IPS DF 4.7 (cell line): ENCODE results near the gene NWD2.

Source experiments
- DNase-seq: peaks from one replicate; pipeline ENCODE4 v3.0.0-alpha.2; 2013; ENCODE audit warnings: low spot score; ENCODE audit errors: extremely low read depth

Gene NWD2

DNA sequence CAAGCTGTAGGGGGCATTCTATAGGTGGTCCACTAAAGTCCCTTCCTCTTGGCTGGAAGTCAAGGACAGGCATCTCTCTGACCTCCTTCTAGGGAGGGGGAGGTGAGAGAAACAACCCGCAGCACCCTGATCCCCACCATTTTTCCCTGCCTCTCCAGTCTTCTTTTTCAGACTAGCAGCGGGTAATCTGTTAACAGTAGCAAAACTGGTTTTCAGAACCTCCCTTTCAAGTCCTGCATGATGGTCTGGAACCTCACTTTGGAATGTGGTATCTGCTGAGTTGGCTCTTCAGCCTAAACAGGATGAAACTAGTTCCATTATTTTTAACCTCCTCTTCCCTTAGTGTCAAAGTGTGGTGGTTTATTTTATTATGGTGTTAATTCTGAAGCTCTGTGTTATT is 196.0 kb downstream of the NWD2 start:
- no peak for DNase-seq

DNA sequence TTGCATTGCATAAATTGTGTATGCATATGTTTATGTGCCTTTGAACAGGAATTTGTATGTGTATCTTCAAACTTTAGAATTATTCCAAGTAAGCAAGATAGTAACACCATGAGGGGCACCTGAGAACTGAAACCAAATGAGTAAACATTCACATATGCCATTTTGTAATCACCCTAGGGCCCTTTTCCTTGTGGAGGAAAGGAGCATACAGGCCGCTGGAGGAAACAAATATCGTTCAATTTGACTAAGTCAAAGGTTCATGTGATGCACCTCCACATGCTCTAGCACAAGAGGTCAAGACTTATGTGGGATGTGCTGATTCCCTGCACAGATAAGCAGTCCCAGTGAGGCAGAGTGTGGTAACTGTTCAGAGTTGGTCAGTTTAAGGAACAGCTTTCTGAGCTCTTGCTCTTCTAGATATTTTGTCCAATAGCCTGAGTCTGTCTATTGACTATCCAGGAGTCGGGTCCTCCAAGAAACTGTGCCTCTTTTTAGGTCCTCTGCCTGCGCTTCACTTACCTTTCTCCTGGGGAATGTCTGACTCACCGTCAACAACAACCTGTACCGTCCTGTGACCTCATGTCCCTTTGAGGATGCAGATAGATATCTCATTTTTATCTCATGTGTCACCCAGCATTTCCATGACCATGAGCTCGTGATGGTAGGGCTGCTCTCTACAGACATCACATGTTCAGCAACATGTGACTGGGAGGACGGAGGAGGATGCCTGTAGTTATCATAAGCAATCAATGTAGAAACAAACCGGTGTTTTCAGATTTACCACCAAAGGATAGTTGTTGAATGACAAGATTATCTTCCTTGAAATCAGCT is 196.9 kb downstream of the NWD2 start:
- DNase-seq, result no peak

DNA sequence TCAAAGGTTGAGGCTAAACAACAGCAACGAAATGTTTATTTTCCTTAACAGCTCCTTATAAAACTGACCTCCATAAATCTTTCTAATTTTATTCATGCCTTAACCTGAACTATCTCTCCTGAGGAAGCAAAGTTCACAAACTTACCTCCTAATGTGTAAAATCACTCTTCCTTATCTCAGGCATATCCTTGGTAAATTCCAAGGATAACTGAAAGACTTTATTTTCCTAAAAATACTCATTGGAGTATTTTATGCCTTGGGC is 197.4 kb downstream of the NWD2 start:
- DNase-seq, result no peak

DNA sequence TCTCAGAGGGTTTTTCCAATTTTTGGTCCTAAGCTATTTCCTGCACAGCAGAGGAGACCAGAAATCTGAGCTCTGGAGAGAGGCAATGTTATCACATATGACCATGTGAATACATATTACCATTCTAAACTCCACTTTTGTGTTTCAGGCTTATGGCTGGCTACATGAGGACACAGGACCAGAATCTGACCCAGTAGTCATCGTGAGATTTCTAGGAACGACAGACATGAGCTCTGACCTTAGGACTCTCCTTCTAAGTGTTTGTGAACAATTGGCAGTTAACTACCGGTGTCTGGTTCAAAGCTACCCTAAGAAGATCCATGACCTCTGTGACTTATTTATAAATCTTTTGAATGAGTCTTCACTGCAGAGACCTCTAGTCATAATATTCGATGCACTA is 198.6 kb downstream of the NWD2 start:
- DNase-seq, result no peak

DNA sequence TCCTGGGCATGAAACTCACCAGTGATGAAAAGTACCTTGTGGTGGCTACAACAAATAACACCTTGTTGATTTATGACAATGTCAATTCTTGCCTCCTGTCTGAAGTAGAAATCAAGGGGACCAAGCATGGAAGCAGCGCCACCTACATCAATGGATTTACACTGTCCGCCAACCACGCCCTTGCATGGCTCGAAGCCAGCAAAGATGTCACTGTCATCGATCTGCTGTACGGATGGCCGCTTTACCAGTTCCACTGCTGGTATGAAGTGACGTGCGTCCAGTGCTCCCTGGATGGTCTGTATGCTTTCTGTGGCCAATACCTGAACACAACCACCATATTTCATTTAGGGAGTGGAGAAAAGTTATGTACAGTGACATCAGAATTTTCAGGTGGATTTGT is 200.5 kb downstream of the NWD2 start:
- no peak for DNase-seq

DNA sequence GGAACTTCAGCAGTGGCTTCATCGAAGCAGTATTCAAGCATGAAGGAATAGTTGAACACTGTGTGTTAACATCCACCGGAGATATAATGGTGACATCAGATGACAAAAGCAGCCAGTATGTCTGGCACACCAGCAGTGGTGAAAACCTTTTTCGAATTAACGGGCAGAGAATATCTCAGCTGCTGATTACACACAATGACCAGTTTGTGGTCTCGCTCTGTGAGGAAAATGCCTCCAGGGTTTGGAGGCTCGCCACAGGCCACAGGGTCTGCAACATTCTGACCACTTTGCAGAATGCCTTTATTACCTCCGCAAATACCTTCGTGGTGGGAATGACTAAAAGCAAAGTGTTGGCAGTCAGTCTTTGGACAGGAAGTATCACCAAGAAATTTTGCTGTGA is 201.5 kb downstream of the NWD2 start:
- no peak for DNase-seq

DNA sequence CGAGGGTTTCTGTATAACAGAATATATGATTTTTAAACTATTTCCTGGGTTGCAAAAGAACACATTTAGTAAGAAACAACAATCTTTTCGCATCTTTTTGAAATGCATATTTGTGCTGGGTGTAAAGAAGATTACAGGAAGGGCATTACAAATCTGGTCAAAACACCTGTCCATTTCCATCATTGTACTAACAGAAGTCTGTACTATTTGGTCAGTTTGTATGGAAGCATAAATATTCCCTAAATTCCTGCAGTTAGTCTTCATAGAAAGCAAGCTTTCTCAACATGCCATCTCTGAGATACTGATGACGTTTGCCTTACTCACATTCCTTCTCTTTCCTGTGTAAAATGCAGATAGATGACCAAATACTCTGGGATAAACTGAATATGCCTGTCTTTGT is 203.3 kb downstream of the NWD2 start:
- no peak for DNase-seq

DNA sequence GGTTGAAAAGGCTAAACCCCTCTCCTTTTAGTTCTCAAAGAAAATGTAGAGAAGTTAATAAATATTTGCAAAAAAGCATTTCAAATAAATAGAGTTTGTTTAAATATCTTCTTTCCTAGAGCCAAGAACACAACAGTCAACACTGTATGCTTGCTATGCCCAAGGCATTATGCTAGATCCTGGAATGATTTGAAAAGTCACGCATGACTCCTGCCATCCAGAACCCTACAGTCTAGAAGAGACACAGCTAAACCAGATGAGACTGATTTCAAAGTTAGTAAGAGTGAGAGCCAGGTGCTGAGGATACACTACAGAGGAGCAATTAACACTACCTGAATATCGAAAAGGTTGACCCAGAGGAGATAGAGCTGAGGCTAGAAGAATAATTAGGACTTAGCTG is 205.8 kb downstream of the NWD2 start:
- no peak for DNase-seq

DNA sequence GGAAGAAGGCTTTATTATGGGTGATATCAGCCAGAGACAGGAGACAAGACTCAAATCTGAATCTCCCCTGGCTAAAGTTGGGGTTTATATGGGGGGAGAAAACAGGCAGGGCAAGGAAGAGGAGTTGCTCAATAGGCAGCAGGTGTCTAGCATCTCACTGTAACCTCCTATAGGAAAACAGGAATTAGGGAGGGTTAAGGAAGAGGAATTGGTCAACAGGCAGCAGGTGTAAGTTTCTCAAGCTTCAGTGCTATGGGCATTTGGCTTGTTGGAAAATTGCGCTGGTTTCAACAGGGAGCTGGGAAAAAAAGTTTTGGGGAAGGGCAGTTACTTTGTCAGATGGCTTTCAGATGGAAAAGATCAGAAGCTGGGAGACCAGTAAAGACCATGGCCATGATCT is 206.4 kb downstream of the NWD2 start:
- no peak for DNase-seq

DNA sequence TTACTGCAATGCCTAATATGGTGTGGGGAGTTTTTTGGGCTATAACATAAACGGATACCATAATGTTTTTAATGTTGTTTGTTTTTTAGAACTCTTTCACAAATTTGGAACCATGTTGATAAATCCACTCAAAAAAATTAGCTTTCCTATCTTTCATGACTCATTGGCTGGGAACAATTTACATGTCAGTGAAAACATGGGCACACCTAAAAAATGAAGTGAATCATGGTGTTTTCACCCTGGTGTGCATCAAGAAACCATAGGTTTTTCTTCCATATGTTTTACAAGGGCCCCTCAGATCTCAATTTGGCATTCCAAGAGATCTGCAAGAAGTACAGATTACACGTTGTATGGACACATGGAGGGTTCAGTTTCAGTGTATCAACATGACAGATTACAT is 207.1 kb downstream of the NWD2 start:
- DNase-seq, result no peak

DNA sequence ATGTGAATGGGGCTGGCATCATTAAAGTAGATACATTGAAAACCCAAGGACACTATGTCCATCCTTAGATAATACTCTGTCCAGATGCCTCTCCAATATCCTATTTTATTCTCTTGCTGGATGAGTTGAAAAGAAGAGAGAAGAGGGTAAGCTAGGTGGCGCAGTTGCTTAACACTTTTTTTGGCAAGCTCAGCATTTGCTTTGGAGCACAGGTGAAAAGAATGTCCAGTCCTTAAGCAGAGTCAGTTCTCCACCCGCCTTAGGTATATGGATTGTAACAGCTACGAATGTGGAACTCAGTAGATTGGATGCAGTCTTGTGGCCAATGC is 208.4 kb downstream of the NWD2 start:
- DNase-seq, result peak; percentile 89

DNA sequence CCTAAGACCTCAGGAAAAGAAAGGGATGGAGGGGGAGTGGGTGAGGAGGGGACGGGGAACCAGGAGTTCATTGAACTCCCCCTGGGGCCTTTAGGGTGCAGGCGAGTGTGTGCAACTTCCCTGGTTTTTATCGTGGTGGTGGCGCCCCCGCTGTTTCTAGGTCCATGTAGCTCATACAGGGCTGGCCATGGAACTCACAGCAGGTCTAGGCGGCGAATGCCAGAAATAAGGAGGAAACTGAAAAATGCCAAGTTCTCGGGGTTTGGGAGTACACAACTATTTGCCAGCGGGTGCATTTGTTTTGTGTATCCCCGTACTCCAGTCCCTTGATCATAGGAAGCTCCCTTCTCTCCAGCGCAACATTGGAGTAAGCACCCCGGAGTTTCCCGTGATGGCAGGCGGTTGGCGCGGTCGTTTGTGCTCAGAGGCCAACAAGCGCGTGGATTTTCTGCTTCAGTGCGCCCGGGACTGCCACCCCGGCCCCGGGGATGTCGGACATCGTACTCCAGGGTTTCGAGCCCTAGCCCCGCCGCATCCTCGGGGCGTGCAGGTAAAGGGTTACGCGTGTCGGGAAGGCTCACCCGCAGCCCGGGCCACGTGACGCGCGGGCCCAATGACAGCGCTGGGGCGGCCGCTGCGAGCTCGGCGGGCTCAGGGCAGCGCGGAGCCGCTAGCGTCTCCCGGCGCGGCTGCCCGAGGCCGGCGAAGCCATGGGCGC is 208.9 kb downstream of the NWD2 start:
- DNase-seq, result no peak

DNA sequence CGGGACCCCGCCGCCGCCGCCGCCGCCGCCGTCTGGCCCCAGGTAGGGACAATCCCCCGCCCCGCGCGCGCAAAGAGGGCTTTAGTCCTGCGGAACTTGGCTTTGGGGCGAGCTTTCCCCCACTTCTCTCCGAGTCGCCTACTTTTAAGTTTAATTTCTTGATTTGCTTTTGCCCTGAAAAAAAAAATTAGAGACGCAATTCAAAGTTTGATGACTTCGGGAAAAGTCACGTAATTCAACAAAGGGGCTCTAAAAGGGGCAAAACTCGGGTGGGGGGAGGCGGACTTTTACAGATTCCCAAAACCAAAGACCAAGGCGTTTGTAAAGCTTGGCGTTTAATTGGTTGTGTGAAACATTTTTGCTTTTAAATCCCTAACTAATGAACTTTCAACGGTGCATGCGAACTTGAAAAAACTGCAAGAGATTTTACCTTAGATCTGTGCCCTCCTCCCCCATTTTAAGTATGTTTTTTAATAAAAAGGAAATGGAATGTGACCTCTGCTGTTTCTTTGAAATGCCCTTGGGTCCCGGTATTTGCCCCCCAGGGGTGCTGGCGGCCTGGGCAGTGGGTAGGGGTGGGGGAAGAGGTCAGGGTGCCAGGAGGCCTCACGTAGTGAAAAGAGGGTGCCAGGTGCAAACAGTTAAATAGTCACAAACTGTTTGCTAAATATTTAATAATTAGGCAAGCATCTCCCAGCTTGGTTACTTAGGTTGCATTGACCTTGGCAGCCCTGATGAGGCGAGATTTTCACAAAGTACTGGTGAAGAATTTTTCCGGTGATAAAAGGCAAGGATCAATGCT is 209.7 kb downstream of the NWD2 start:
- DNase-seq, result no peak

DNA sequence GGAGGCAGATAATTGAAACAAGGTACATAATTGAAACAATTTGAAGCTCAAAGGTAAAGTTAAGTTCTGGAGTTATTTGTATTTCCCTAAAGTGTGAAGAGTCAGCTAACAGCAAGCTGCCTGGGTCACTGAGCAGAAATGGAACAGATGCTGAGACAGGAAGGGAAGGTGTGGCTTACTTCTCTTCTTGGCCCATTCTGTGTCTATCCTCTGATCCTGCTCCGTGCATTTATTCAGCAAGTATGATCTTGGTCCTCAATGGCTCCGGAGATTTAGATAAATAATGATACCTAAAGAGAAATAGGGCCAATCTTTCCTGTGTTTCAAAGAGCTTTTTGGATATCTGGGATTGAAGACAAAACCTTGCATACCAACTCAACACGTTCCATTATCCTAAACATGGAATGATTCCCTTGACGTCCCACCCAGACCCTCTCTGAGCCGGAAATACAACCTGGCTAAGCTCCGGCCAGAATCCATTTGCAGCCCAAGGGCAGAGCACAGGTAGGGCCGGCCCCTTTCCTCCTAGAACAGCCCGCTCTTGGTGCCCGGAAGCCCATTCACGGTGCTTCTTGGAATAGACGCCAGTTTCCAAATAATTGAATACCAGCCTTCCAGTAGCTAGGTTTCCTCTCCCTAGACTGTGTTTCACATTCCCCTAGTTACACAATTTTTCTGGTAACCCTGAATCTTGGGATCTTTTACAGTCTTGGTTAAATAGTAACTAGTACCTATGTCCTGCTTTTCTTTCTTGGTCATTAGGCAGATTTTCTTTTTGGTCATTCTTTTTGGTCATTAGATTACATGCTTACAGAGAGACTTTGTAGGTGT is 211.0 kb downstream of the NWD2 start:
- no peak for DNase-seq

DNA sequence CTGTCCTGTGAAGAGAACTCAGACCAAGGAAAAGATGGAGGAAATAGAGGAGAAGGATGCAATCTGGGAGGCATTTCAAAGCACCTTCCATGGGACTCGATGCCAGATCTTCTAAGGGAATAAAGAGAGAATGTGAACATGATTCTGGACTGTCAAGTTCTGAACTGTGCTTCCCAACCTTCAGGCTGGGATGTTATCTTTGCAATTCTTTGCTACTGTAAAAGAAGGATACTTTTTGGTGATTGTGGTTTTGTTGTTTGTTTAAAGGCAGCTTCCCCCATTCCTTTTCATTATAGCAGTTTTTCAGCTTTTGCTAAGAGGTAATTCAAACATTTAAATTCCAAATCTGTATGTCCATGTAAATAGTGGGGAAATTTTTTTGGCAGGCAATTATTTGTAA is 217.3 kb downstream of the NWD2 start:
- DNase-seq, result no peak

DNA sequence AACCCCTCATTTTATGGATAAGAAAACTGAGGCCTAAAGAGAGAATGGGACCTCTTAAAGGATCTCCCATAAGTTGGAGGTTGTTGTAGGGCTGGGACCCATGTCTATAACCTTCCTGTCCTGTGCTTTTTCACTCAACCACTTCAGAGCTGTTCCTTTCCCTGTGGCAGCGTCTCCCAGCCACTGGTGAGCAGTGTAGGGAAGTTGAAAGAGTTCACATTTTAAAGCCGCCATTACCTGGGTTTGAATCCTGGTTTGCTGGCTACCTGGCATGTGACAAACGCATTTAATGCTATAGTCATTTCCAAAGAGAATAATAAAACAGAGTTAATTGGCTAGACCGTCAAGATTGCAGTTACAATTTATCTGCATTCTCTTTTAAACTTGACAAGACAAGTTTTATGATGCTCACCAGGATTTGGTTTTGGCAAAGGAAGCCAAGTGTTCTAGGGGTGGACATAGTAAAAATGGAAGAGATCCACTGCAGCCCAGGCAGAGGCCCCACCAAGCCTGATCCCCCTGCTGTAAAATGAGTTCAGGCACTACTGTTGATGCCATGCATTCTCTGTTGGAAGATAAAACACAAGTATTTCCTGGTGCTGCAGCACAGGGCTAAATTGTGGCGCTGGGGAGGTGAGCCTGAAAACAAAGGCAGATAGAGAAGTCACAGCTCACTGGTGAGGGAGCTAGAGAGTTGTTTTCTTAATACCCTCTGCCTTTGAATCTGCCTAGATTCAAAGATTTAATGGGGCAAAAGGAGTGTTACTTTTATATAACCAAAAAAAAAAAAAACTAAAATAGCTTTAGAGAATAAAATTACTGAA is 218.7 kb downstream of the NWD2 start:
- DNase-seq, result no peak

DNA sequence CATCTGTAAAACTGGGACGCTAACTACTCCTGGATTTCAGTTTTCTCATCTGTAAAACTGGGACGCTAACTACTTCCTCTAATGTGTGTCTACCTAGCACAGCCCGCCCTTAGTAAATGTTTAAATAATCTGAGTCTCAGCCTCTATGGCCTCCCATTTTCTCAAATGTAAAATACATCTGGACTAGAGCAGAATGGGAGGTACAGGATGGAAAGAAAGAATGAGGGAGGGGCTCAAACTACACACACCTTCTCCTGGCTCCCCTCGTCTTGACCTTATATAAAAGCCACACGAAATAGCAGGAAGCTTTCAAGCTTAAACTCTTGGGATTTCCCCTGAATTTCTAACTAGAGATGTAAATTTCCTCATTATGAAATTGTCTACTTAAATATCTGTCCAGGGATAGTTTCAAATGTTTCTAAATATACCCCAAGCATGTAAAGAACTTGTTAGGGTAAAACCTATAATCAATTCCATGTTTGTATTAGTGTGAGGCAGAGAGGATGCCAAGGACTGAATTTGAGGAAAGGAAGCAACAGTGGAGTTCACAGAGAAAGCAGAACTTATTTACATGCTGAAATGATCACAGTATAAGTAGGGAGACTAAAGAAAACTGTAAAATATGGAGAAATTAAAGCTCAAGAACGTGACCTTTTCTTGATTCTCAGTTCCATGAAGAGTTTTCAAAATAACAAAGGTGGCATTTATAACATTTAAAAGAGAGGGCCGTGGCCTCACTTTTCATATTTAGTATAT is 220.0 kb downstream of the NWD2 start:
- DNase-seq, result no peak

DNA sequence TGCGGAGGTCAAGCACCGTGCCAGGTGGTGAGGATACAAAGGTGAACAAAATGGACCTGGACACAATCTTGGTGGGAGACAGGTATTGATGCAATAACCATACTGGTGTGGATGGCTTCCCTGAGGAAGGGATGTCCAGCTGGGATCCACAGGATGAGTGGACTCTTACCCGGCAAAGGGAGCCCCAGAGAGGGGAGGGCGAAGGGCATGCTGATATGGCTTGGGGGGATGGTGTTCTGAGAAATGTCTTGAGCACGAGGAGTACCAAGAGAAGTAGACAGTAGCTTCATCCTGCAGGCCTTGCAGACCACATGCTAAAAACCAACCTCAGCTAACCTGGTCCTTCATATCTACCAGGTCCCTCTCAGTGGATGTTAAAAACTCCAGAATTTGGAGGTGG is 220.8 kb downstream of the NWD2 start:
- DNase-seq, result no peak

DNA sequence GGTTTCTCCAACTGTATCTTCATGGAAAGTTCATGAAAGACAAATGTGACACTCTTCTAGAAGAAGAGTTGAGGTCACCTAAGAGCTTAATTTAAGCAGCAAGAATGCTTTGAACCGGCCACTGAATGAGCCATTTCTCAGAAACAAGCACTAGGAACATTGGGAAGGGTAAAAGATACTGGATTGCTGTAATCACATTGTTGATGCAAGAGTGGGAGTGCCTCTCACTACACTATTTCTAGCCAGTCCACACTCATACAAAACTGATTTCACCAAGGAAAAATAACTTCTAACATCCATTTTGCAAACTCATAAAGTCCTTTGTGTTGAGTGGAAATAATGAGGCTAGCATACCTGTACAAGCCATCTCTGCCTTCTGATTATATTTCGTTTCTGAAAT is 221.3 kb downstream of the NWD2 start:
- no peak for DNase-seq

DNA sequence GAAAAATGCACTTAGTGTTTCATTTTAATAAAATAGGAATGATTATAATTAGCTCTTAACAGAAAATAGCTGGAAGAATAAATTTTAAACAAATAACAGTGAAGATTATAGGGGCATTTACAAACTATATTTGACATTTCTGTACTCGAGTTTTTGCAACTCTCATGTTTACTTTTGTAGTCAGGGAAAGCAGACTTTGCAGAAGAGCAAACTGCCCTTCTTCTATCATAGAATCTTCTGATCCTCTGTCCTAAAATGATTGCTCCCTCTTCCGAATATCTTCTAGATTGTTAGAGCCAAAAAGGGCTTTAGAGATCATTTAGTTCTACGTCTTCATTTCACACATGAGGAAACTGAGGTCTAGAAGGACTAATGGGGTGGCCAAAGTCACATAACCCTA is 222.7 kb downstream of the NWD2 start:
- DNase-seq, result no peak
